Heart right ventricle (tissue), 16 donors: ENCODE data around the gene BCAR3. TPM values are rescaled to one million over a fixed set of nuclear protein-coding genes. Genes with fewer than 3 reads are reported as not detected.
"Not testable (repeated sequence)": the region's sequence is repeated elsewhere in the genome, so short reads cannot be mapped to it uniquely, and the experiment has no call there.

Experiments
- ATAC-seq, 8 donors: fragments of 200-7000 bp; cut with Tn5 transposase; one replicate each; pipeline ENCODE4 v1.9.1; 2020; ENCODE audit warnings: mild to moderate bottlenecking in 8 of 8, moderate library complexity in 8 of 8, moderate number of reproducible peaks in 1 of 8
- DNase-seq, 2 donors: peaks; one replicate each; pipeline ENCODE4 v3.0.0-alpha.2; 2020
- H3K27ac ChIP-seq, 10 donors: fragments of 200-600 bp; sonication (generic) in 2 of 10; one replicate each; pipeline versions ENCODE4 v1.5.0 to v1.8.0; 2020 to 2022; ENCODE audit warnings: mild to moderate bottlenecking in 3 of 10
- H3K27me3 ChIP-seq, 7 donors: fragments of 200-600 bp; one replicate each; pipeline ENCODE4 v1.8.0; 2021 to 2022; ENCODE audit warnings: mild to moderate bottlenecking in 2 of 7
- H3K36me3 ChIP-seq, 9 donors: fragments of 200-600 bp; sonication (generic) in 1 of 9; one replicate each; pipeline versions ENCODE4 v1.5.0 to v1.8.0; 2020 to 2022; ENCODE audit warnings: mild to moderate bottlenecking in 2 of 9
- H3K4me1 ChIP-seq, 9 donors: fragments of 200-600 bp; sonication (generic) in 1 of 9; one replicate each; pipeline versions ENCODE4 v1.5.0 to v1.8.0; 2020 to 2022; ENCODE audit warnings: mild to moderate bottlenecking in 4 of 9
- H3K4me3 ChIP-seq, 10 donors: fragments of 200-600 bp; sonication (generic) in 2 of 10; one replicate each; pipeline versions ENCODE4 v1.5.0 to v1.8.0; 2020 to 2022; ENCODE audit warnings: mild to moderate bottlenecking in 7 of 10, moderate library complexity in 2 of 10
- H3K9me3 ChIP-seq, 11 donors: fragments of 200-600 bp in 10 of 11; sonication (generic) in 2 of 11; one replicate each; pipeline versions ENCODE4 v1.5.0 to v1.8.0; 2013 to 2022; ENCODE audit warnings: mild to moderate bottlenecking in 2 of 11, control low read depth in 1 of 11, moderate library complexity in 1 of 11
- WGBS, 2 donors: extraction: QIAGEN DNeasy Blood & Tissue Kit; methylation state at CpG; one replicate each; pipeline ENCODE4 v1.1.7; 2013; ENCODE audit warnings: inconsistent platforms in 1 of 2; 5-methylcytosine and 5-hydroxymethylcytosine counted together
- intact Hi-C, 10 donors: fragments of 100-400 bp; cut with DNase I; formaldehyde crosslinking; loops; one replicate each; pipeline versions ENCODE4 v1.11.1 to v1.14.2; 2022
- polyA plus RNA-seq, 2 donors: library from polyadenylated mRNA; stranded (reverse); fragments of 200-250 nt; gene quantifications; one replicate each; pipeline ENCODE4 v1.2.3, GENCODE V29; 2013
- total RNA-seq, 10 donors: library from RNA; stranded (reverse); fragmentation: NEBNext Ultra II Directional in 3 of 10; extraction: Animal tissue kit (Norgen Biotek cat#: 25700) in 3 of 10; gene quantifications; one replicate each; pipeline versions ENCODE4 v1.2.1 to v1.2.4, GENCODE V29; 2021 to 2023
- TF ChIP-seq, protein P1 (sequence below), 9 donors: fragments of 200-600 bp; sonication (generic) in 2 of 9; IDR thresholded peaks; one replicate each; pipeline versions ENCODE4 v1.5.0 to v1.8.0; 2021 to 2022; ENCODE audit warnings: antibody characterized with exemption in 9 of 9, mild to moderate bottlenecking in 5 of 9, moderate library complexity in 1 of 9
- donor health status: Arrhythmogenic right ventricular cardiomyopathy.
- donor health status: ischemic (EF 13 %, LVEDD 7.1; RV severe dilation, severe dysfunction).
- donor health status: healthy with polysubstance abuse.
- donor health status: DM: no; HTN: yes; CAD: no.
- donor health status: DM: no; HTN: no; CAD: no.
- donor health status: ischemic (EF 25% LVEDD 6.9; RV normal size, moderate dysfunction).
- donor health status: ischemic (EF 25% LVEDD 5.7; RV mildly dilated, moderate dysfunction).
- donor health status: healthy.
- donor health status: DM: yes; HTN: yes; CAD: no.
- donor health status: Ischemic cardiomyopathy.
- donor health status: ischemic (EF 35%, LVEDD 5.7; RV mildly dilated, moderate dysfunction).
- donor health status: nonischemic (EF 11% LVEDD 7.7; RV severe dilation, severe dysfunction).
- donor health status: DM: yes; HTN: yes; CAD: no.
- donor health status: PGD.
- donor health status: ischemic (EF 29% LVEDD 5.4; RV normal size, mild dysfunction).
- donor health status: nonischemic (EF 23%, LVEDD 6.1; RV moderate dilation, normal function).

Gene BCAR3
- total and polyA plus RNA-seq, 12 donors, result 6.6 to 36.0 (median 15.9) TPM

DNA sequence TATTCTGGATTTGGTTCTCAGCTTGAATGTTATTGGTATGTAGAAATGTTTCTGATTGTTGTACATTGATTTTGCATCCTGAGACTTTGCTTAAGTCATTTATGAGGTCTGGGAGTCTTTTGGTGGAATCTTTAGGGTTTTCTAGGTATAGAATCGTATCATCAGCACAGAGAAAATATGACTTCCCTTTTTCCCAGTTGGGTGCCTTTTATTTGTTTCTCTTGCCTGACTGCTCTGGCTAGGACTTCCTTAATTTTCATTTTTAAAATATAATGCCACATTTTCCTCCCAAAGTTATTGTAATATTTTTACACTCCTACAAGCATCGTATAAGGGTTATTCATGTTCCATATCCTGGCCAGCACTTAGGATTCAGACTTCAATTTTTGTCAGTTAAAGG lies 122.6 kb downstream of the BCAR3 start:
- Histone ChIP-seq H3K9me3 (peaks cover 0 to 7% (median 0%) of the 10 kb centered on the region in 11 donors), H3K4me3 (no peak overlapping the region), H3K4me1 (peaks cover 4 to 26% (median 21%) of the 10 kb centered on the region in 9 donors), H3K36me3 (peaks cover 0 to 53% (median 9%) of the 10 kb centered on the region in 9 donors), H3K27ac (no peak overlapping the region), H3K27me3 (no peaks in the 10 kb centered on the region)
- DNase-seq, result no peak
- intact Hi-C loops, result loop anchor here in 4 of 10 donors (5.0 to 10.0 kb wide), 4 partner anchors 58 to 286 kb away; partner anchors contain the start of gene FNBP1L (in 4 of the 4)
- TF ChIP-seq, protein P1, sequence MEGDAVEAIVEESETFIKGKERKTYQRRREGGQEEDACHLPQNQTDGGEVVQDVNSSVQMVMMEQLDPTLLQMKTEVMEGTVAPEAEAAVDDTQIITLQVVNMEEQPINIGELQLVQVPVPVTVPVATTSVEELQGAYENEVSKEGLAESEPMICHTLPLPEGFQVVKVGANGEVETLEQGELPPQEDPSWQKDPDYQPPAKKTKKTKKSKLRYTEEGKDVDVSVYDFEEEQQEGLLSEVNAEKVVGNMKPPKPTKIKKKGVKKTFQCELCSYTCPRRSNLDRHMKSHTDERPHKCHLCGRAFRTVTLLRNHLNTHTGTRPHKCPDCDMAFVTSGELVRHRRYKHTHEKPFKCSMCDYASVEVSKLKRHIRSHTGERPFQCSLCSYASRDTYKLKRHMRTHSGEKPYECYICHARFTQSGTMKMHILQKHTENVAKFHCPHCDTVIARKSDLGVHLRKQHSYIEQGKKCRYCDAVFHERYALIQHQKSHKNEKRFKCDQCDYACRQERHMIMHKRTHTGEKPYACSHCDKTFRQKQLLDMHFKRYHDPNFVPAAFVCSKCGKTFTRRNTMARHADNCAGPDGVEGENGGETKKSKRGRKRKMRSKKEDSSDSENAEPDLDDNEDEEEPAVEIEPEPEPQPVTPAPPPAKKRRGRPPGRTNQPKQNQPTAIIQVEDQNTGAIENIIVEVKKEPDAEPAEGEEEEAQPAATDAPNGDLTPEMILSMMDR (IDR thresholded peaks at IDR 0.05), result no peak
- no peak for ATAC-seq
- WGBS, 2 donors, result 89% methylated on average over 2 of the region's 2 CpGs

DNA sequence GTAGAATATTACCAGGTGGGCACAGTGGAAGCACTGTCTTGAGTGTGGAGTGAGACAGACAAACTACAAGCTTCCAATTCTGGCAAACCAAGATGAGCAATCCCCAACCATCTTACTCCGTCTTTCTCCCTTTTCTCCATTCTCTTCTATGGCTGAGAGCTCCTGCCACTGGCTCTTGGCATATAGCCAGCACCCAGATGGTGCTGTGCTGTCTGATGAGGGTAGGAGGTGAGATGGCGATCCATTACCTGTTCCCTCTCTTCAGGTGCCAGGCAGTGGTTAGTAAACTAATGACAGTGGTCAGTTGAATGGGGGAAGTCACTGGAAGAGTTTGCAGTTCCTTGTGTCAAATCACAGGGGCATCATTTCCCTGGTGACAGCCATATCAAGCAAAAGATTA lies 125.3 kb downstream of the BCAR3 start:
- H3K4me1 ChIP-seq, result peaks cover 12 to 52% (median 44%) of the 10 kb centered on the region in 9 donors
- ATAC-seq (no peak), DNase-seq (no peak)
- H3K9me3 ChIP-seq, result peaks cover 0 to 7% (median 0%) of the 10 kb centered on the region in 11 donors
- no peaks in the 10 kb centered on the region for H3K27me3 ChIP-seq
- H3K36me3 ChIP-seq, result peaks cover 0 to 26% (median 9%) of the 10 kb centered on the region in 9 donors
- intact Hi-C loops, result loop anchor here in 4 of 10 donors (5.0 to 10.0 kb wide), 4 partner anchors 61 to 289 kb away; partner anchors contain the start of gene FNBP1L (in 4 of the 4)
- peak overlapping the region; percentile 6 to 82 (median 68) for H3K27ac ChIP-seq
- H3K4me3 ChIP-seq, result no peak overlapping the region
- TF ChIP-seq, protein P1 (IDR thresholded peaks at IDR 0.05), result no peak
- WGBS, 2 donors, result 91 to 96% methylated on average over 2 of the region's 2 CpGs

DNA sequence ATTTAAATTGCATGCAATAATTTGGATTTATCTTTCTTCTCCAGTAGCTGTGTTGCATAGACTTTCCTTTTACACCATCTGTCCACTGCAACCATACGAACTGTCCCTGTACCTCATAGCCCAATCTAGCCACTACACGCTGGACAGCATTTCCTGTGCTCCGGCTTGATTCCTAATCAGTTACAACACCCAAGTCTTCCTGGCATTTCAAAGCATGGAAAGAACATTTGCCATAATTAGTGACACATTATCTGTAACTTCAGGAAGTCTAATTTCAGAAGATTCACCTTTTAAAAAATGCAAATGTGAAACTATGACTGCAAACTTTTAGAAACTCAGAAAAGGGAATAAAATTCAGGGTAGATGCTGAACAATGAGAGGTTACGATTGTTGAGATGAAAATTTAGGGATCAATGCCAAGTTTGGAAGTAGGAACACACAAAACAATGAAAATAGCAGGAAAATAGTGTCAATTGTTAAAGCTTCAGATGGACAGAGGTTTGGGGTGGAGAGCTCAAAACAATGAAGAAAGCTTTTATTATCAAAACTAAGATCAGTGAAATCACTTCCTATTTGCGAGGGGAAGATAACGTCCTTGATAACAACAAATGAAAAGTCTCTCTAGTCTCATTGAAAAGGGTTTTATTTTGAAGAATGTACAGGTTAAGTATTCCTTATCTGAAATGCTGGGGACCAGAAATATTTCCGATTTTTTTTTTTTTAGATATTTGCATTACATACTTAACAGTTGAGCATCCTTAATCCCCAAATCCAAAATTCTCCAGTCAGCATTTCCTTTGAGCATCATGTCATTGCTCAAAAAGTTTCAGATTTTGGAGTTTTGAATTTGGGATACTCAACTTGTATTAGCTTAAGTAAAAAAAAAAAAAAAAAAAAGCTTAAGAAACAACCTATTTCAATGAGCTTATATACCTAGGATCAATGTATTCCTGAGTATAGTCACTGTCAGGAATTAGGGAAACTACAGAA lies 126.5 kb downstream of the BCAR3 start:
- DNase-seq (no peak), ATAC-seq (peak; percentile 54 to 87 (median 85))
- WGBS, 2 donors, result 25 to 35% methylated on average over 7 of the region's 7 CpGs
- TF ChIP-seq, protein P1 (IDR thresholded peaks at IDR 0.05), result no peak
- Histone ChIP-seq H3K36me3 (peaks cover 0 to 26% (median 5%) of the 10 kb centered on the region in 9 donors), H3K27me3 (no peaks in the 10 kb centered on the region), H3K27ac (peak overlapping the region; percentile 41 to 82 (median 71)), H3K4me3 (peak overlapping the region in 1 of 10 donors; percentile 8), H3K4me1 (peaks cover 12 to 53% (median 44%) of the 10 kb centered on the region in 9 donors), H3K9me3 (peaks cover 0 to 7% (median 0%) of the 10 kb centered on the region in 11 donors)
- intact Hi-C loops, result loop anchor here in 5 of 10 donors (5.0 to 10.0 kb wide), 4 partner anchors 62 to 290 kb away; partner anchors contain the start of gene FNBP1L (in 5 of the 5)

DNA sequence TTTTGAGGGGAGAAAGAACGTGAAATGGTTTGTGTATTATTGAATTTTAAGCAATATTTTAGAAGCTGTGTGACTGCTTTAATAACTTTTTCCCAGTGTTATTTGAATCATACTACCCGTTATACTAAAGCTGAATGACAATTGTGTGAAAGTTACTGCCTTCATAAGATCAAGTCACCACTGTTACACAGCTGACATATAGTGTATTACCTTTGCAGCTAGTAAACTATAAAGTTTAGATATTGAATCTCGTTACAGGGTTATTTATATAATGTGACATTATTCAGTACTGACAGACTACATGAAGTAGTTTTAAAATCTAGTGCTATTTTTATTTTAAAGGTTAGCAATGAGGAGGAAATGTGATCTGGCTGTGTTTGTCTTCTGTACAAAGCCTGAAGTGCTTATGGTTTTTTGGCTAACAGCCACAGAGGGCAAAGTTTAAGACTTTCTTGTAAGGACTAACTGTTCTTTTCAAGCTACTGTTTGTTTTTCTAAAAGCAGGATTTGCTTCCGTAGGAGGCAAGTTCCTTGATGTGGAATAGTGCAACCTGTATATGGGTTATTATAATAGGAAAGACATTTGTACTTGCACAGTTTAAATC lies 127.6 kb downstream of the BCAR3 start:
- H3K9me3 ChIP-seq, H3K27me3 ChIP-seq: not testable (repeated sequence)
- ATAC-seq (peak; percentile 50 to 82 (median 74)), DNase-seq (peak in 1 of 2 donors; percentile 80)
- intact Hi-C loops, result loop anchor here in 4 of 10 donors (5.0 to 10.0 kb wide), 3 partner anchors 107 to 291 kb away; partner anchors contain the start of gene FNBP1L (in 3 of the 4)
- peak overlapping the region; percentile 41 to 82 (median 71) for H3K27ac ChIP-seq
- H3K4me1 ChIP-seq, result peaks cover 12 to 60% (median 44%) of the 10 kb centered on the region in 9 donors
- peaks cover 0 to 27% (median 6%) of the 10 kb centered on the region in 9 donors for H3K36me3 ChIP-seq
- WGBS, 2 donors, result 30 to 37% methylated on average over 4 of the region's 4 CpGs
- H3K4me3 ChIP-seq, result peak overlapping the region in 1 of 10 donors; percentile 8
